ENCODE results near the gene RASGRF2.

Gene RASGRF2

GRCh38 chr5:80990971-80991370 lies 30.8 kb downstream of the RASGRF2 start:
- TF ChIP-seq CTCF (IDR thresholded peaks at IDR 0.05; ENCODE audit: insufficient read depth, missing control alignments), result no peak
- FAIRE-seq (no peak), DNase-seq (ENCODE audit: insufficient read length, low spot score) (no peak)

GRCh38 chr5:80995908-80996307 lies 35.7 kb downstream of the RASGRF2 start:
- FAIRE-seq, result no peak
- DNase-seq (ENCODE audit: insufficient read length, low spot score), result no peak
- TF ChIP-seq CTCF (IDR thresholded peaks at IDR 0.05; ENCODE audit: insufficient read depth, missing control alignments), result no peak

- FAIRE-seq, result no peak
- no peak for TF ChIP-seq CTCF (IDR thresholded peaks at IDR 0.05; ENCODE audit: insufficient read depth, missing control alignments)
- DNase-seq (ENCODE audit: insufficient read length, low spot score), result no peak
Measured at GRCh38 chr5:80998590-80998979, 38.4 kb downstream of the RASGRF2 start.

GRCh38 chr5:81003811-81004386 lies 43.7 kb downstream of the RASGRF2 start:
- DNase-seq (ENCODE audit: insufficient read length, low spot score), result no peak
- no peak for TF ChIP-seq CTCF (IDR thresholded peaks at IDR 0.05; ENCODE audit: insufficient read depth, missing control alignments)
- no peak for FAIRE-seq

GRCh38 chr5:81005708-81006107 lies 45.5 kb downstream of the RASGRF2 start:
- DNase-seq (ENCODE audit: insufficient read length, low spot score) (no peak), FAIRE-seq (no peak)
- TF ChIP-seq CTCF (IDR thresholded peaks at IDR 0.05; ENCODE audit: insufficient read depth, missing control alignments), result no peak

- FAIRE-seq (peak; percentile 51), DNase-seq (ENCODE audit: insufficient read length, low spot score) (no peak)
- TF ChIP-seq CTCF (IDR thresholded peaks at IDR 0.05; ENCODE audit: insufficient read depth, missing control alignments), result no peak
Measured at GRCh38 chr5:81006231-81006630, 46.1 kb downstream of the RASGRF2 start.

GRCh38 chr5:81006947-81007636 lies 46.9 kb downstream of the RASGRF2 start:
- no peak for FAIRE-seq
- no peak for DNase-seq (ENCODE audit: insufficient read length, low spot score)
- no peak for TF ChIP-seq CTCF (IDR thresholded peaks at IDR 0.05; ENCODE audit: insufficient read depth, missing control alignments)

Measured in D721Med (cell line).